Astrocyte of the cerebellum (primary cell): ENCODE data around the gene THSD4.

Experiments
- DNase-seq: peaks from one replicate; pipeline ENCODE4 v3.0.0-alpha.2; 2011; ENCODE audit warnings: low read depth
- H3K4me3 ChIP-seq: 2 replicates; pipeline ENCODE4 v1.5.1; 2011; ENCODE audit warnings: mild to moderate bottlenecking, low read depth, low read length, moderate library complexity
- CTCF ChIP-seq: IDR thresholded peaks from 2 replicates; pipeline ENCODE4 v1.5.1; 2012; ENCODE audit warnings: low read length, low read depth, moderate library complexity, mild to moderate bottlenecking; ENCODE audit errors: missing control alignments
- in situ Hi-C: cut with HindIII; loops from 2 replicates; pipeline ENCODE4 v1.10.0; 2017; ENCODE audit warnings: low sequenced_read_pairs

THSD4 gene

GRCh38 chr15:71825021-71825730, 709.9 kb downstream of the THSD4 start:
- in situ Hi-C loops, result no loop called here
- DNase-seq, result no peak
- H3K4me3 ChIP-seq, result no peak overlapping the region

GRCh38 chr15:71826196-71826595, 710.9 kb downstream of the THSD4 start:
- DNase-seq, result no peak
- in situ Hi-C loops, result no loop called here
- H3K4me3 ChIP-seq, result no peak overlapping the region
- TF ChIP-seq CTCF, result no peak

More at GRCh38 chr15:71825021-71825730, 709.9 kb downstream of the THSD4 start:
- no peak for TF ChIP-seq CTCF

- in situ Hi-C loops, result no loop called here
- no peak for TF ChIP-seq CTCF
- no peak overlapping the region for H3K4me3 ChIP-seq
- no peak for DNase-seq
Observed at GRCh38 chr15:71830981-71831380, 715.7 kb downstream of the THSD4 start.
